PFSK-1 (cell line): ENCODE measurements around the gene UNC45A.

ENCODE experiments used
- FOXP2 ChIP-seq: optimal IDR thresholded peaks from 2 replicates; pipeline ENCODE3; 2011; ENCODE audit warnings: borderline replicate concordance, control low read depth, inconsistent platforms; ENCODE audit not compliant: insufficient read depth; ENCODE audit errors: extremely low read length, extremely low read depth
- POLR2AphosphoS5 ChIP-seq: IDR thresholded peaks from 2 replicates; pipeline ENCODE4 v1.6.1; 2012; ENCODE audit warnings: low read depth, mild to moderate bottlenecking, control low read depth, low read length, moderate library complexity
- SIN3A ChIP-seq: IDR thresholded peaks from 2 replicates; pipeline ENCODE4 v1.6.1; 2012; ENCODE audit warnings: mild to moderate bottlenecking, low read length, moderate library complexity, borderline replicate concordance; ENCODE audit not compliant: insufficient read depth
- TAF1 ChIP-seq: IDR thresholded peaks from 2 replicates; pipeline ENCODE4 v1.6.1; 2012; ENCODE audit warnings: low read length, control low read depth, borderline replicate concordance; ENCODE audit not compliant: insufficient read depth
- TF ChIP-seq, protein P1 (sequence below), 2 experiments: IDR thresholded peaks; 2 replicates each; pipeline versions ENCODE4 v1.6.1 to v1.8.0; 2011 to 2012; ENCODE audit warnings: low read depth in 2 of 2, low read length in 2 of 2, control low read depth in 1 of 2, inconsistent platforms in 1 of 2, mild to moderate bottlenecking in 1 of 2, moderate library complexity in 1 of 2; ENCODE audit not compliant: insufficient read depth in 1 of 2

UNC45A gene

DNA sequence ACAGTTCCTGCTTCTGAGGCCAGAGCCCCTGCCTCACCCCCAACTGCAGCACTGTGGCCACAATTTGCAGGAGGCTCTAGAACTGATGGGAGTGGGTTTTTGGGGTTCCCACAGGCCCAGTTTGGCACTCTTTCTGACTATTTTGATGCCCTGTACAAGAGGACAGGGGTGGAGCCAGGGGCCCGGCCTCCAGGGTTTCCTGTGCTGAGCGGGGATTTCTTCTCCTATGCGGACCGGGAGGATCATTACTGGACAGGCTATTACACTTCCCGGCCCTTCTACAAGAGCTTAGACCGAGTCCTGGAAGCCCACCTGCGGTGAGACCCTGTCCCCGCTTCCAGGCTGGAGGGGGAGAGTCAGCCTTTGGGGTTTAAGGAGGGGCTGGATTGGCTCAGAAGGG lies 25.1 kb upstream of the UNC45A start:
- TF ChIP-seq TAF1, result no peak
- TF ChIP-seq, protein P1, sequence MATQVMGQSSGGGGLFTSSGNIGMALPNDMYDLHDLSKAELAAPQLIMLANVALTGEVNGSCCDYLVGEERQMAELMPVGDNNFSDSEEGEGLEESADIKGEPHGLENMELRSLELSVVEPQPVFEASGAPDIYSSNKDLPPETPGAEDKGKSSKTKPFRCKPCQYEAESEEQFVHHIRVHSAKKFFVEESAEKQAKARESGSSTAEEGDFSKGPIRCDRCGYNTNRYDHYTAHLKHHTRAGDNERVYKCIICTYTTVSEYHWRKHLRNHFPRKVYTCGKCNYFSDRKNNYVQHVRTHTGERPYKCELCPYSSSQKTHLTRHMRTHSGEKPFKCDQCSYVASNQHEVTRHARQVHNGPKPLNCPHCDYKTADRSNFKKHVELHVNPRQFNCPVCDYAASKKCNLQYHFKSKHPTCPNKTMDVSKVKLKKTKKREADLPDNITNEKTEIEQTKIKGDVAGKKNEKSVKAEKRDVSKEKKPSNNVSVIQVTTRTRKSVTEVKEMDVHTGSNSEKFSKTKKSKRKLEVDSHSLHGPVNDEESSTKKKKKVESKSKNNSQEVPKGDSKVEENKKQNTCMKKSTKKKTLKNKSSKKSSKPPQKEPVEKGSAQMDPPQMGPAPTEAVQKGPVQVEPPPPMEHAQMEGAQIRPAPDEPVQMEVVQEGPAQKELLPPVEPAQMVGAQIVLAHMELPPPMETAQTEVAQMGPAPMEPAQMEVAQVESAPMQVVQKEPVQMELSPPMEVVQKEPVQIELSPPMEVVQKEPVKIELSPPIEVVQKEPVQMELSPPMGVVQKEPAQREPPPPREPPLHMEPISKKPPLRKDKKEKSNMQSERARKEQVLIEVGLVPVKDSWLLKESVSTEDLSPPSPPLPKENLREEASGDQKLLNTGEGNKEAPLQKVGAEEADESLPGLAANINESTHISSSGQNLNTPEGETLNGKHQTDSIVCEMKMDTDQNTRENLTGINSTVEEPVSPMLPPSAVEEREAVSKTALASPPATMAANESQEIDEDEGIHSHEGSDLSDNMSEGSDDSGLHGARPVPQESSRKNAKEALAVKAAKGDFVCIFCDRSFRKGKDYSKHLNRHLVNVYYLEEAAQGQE (IDR thresholded peaks at IDR 0.05; ENCODE audit: insufficient read depth in 1 of 2, low read depth in 2 of 2, low read length in 2 of 2), result no peak
- no peak for TF ChIP-seq FOXP2
- no peak for TF ChIP-seq SIN3A
- TF ChIP-seq POLR2AphosphoS5, result no peak

DNA sequence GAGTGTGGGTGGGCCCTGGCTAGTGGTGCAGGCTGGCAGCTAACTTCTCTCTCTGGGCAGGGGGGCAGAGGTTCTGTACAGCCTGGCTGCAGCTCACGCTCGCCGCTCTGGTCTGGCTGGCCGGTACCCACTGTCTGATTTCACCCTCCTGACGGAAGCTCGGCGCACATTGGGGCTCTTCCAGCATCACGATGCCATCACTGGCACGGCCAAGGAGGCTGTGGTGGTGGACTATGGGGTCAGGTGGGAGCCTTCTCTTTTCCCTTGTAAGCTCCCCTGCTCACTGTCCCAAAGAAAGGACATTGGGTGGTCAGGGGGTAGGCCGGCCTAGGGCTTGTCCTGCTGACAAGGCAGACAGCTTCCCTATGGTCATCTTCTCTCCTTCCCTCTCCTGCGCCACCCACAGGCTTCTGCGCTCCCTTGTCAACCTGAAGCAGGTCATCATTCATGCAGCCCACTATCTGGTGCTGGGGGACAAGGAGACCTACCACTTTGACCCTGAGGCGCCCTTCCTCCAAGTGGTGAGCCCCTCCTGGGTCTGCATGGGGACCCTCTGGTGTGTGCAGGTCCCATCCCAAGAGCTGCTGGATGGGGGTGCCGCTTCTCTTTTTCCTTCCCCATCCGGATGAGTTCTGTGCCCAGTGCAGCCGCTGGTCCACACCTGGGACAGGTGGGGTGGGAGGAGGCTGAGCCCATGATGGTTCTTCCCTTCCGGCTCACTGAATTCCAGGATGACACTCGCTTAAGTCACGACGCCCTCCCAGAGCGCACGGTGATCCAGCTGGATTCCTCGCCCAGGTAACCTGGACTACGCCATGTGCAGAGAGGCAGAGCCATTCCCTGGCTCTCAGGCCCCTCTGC lies 24.4 kb upstream of the UNC45A start:
- TF ChIP-seq SIN3A (no peak), FOXP2 (no peak), TAF1 (no peak), POLR2AphosphoS5 (no peak)
- TF ChIP-seq, protein P1 (IDR thresholded peaks at IDR 0.05; ENCODE audit: insufficient read depth in 1 of 2, low read depth in 2 of 2, low read length in 2 of 2), result no peak

DNA sequence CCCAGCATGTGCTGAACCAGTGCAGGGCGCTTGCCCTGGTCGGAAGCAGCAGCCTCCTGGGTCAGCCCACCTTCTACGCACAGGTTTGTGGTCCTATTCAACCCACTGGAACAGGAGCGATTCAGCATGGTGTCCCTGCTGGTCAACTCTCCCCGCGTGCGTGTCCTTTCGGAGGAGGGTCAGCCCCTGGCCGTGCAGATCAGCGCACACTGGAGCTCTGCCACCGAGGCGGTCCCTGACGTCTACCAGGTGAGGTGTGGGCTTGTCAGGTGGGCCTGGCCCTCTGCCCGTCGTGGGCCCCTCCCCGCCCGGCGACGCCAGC lies 23.8 kb upstream of the UNC45A start:
- TF ChIP-seq, protein P1 (IDR thresholded peaks at IDR 0.05; ENCODE audit: insufficient read depth in 1 of 2, low read depth in 2 of 2, low read length in 2 of 2), result no peak
- TF ChIP-seq POLR2AphosphoS5 (no peak), FOXP2 (no peak), TAF1 (no peak), SIN3A (no peak)

DNA sequence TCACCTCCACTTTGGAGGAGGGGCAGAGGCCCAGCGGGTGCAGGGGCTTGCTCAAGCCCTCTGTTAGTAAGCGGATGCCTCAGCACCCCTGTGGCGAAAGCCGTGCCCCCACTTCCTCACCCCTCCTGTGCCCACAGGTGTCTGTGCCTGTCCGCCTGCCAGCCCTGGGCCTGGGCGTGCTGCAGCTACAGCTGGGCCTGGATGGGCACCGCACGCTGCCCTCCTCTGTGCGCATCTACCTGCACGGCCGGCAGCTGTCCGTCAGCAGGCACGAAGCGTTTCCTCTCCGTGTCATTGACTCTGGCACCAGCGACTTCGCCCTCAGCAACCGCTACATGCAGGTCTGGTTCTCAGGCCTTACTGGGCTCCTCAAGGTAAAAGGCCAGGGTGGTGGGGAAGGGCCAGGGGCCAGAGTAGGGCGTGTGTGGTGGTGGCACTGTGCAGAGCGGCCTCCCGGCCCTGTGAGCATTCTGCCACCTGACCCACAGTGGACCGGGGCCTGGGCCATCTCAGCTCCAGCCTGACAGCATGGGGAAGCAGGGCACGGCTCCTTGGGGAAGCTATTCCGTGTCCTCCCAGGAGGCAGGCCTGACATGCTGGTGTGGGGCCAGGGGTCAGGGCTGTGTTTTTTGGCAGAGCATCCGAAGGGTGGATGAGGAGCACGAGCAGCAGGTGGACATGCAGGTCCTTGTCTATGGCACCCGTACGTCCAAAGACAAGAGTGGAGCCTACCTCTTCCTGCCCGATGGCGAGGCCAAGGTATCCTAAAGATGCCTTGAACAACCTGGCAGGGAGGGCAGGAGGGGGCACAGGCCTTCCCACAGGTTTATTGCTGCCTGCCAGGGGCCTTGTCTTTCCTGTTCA lies 22.9 kb upstream of the UNC45A start:
- TF ChIP-seq FOXP2 (no peak), SIN3A (no peak), POLR2AphosphoS5 (no peak), TAF1 (no peak)
- TF ChIP-seq, protein P1 (IDR thresholded peaks at IDR 0.05; ENCODE audit: insufficient read depth in 1 of 2, low read depth in 2 of 2, low read length in 2 of 2), result no peak
